Measurements from ENCODE around the gene FDX2.
"Not testable (repeated sequence)": the region's sequence is repeated elsewhere in the genome, so short reads cannot be mapped to it uniquely, and the experiment has no call there.

The FDX2 gene

GRCh38 chr19:10283301-10284064, 32.3 kb downstream of the FDX2 start:
- TF ChIP-seq, protein P1, sequence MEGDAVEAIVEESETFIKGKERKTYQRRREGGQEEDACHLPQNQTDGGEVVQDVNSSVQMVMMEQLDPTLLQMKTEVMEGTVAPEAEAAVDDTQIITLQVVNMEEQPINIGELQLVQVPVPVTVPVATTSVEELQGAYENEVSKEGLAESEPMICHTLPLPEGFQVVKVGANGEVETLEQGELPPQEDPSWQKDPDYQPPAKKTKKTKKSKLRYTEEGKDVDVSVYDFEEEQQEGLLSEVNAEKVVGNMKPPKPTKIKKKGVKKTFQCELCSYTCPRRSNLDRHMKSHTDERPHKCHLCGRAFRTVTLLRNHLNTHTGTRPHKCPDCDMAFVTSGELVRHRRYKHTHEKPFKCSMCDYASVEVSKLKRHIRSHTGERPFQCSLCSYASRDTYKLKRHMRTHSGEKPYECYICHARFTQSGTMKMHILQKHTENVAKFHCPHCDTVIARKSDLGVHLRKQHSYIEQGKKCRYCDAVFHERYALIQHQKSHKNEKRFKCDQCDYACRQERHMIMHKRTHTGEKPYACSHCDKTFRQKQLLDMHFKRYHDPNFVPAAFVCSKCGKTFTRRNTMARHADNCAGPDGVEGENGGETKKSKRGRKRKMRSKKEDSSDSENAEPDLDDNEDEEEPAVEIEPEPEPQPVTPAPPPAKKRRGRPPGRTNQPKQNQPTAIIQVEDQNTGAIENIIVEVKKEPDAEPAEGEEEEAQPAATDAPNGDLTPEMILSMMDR (IDR thresholded peaks at IDR 0.05; ENCODE audit: control insufficient read depth, insufficient read depth, low read depth, low read length, missing control alignments), result no peak
- no peak overlapping the region for H3K4me3 ChIP-seq (ENCODE audit: control insufficient read depth, low read depth, low read length)
- no peak for DNase-seq (ENCODE audit: low read depth)

DNA sequence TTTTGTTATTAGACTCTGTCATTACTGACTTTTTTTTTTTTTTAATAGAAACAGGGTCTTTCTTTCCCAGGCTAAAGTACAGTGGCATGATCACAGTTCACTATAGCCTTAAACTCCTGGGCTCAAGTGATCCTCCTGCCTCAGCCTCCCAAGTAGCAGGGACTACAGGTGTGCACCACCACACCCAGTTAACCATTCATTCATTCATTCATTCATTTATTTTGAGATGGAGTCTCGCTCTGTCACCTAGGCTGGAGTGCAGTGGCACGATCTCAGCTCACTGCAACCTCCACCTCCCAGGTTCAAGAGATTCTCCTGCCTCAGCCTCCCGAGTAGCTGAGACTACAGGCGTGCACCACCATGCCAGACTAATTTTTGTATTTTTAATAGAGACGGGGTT, 33.8 kb downstream of the FDX2 start:
- not testable (repeated sequence) for H3K4me3 ChIP-seq (ENCODE audit: control insufficient read depth, low read depth, low read length); DNase-seq (ENCODE audit: low read depth)

DNA sequence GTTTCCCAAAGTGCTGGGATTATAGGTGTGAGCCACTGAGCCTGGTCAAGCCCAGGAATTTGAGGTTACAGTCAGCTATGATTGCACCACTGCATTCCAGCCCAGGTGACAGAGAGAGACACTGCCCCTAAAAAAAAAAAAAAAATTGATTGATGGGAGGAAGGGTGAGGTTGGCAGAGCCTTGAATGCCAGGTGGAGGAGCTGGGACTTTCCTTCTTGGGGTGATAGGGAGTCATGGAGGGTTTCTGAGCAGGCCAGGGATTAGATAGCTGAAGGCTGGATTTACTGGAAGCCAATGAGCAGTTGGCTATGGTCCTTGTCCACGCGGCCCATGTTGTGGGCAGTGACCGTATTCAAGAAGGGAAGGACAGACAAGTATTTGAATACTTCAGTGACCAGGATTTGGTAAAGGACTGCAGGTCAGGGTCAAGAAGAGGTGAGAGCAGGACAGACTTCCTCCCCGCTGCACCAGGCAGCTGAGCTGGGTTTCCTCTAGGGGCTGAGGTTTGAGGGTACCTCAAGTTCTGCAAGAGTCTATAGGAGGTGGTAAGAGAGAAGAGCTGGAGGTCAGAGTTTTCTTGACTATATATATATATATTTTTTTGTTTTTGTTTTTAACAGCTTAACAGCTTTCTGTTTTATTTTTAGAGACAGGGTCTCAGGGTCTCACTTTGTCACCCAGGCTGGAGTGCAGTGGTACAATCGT, 35.9 kb downstream of the FDX2 start:
- TF ChIP-seq, protein P1 (IDR thresholded peaks at IDR 0.05; ENCODE audit: control insufficient read depth, insufficient read depth, low read depth, low read length, missing control alignments), result no peak
- H3K4me3 ChIP-seq (ENCODE audit: control insufficient read depth, low read depth, low read length), result no peak overlapping the region
- no peak for DNase-seq (ENCODE audit: low read depth)

GRCh38 chr19:10278935-10279334, 36.9 kb downstream of the FDX2 start:
- DNase-seq (ENCODE audit: low read depth), result no peak
- H3K4me3 ChIP-seq (ENCODE audit: control insufficient read depth, low read depth, low read length), result no peak overlapping the region

DNA sequence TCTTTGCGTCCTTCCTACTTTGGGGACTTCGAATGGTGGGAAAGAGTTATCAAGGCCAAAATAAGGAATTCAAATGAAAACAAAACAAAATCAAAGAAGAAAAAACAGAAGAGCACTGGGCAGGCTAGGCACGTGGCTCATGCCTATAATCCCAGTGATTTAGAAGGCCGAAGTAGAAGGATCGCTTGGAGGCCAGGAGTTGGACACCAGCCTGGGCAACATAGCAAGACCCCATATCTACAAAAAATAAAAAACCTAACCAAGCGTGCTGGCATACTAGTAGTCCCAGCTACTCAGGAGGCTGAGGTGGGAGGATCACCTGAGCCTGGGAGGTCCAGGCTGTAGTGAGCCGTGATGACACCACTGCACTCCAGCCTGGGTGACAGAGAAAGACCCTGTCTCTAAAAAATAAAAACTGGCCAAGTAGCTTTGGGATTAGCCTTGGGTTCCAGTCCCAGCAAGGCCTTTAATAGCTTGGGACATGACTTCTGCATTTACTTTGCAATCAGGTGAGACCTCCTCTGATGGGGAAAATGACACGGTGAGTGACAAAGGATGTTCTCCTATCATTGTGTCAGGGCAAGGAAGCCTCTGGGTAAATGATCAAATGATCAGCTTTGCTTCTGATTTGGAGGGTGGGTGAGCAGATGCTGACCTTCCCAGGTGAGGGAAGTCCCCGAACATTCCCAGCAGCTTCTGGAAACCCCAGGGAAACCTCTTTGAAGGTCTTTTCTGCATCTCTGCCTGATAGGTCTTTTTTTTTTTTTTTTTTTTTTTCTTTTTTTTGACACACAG, 37.8 kb downstream of the FDX2 start:
- TF ChIP-seq, protein P1 (IDR thresholded peaks at IDR 0.05; ENCODE audit: control insufficient read depth, insufficient read depth, low read depth, low read length, missing control alignments), result no peak

More at GRCh38 chr19:10278935-10279334, 36.9 kb downstream of the FDX2 start:
- TF ChIP-seq, protein P1 (IDR thresholded peaks at IDR 0.05; ENCODE audit: control insufficient read depth, insufficient read depth, low read depth, low read length, missing control alignments), result no peak

GRCh38 chr19:10274589-10274988, 41.2 kb downstream of the FDX2 start:
- TF ChIP-seq, protein P1 (IDR thresholded peaks at IDR 0.05; ENCODE audit: control insufficient read depth, insufficient read depth, low read depth, low read length, missing control alignments), result no peak
- DNase-seq (ENCODE audit: low read depth), result no peak
- H3K4me3 ChIP-seq (ENCODE audit: control insufficient read depth, low read depth, low read length), result no peak overlapping the region

More for the DNA sequence above, 37.8 kb downstream of the FDX2 start:
- H3K4me3 ChIP-seq (ENCODE audit: control insufficient read depth, low read depth, low read length), result no peak overlapping the region
- no peak for DNase-seq (ENCODE audit: low read depth)

Measured in AG09309 (cell line).